Omental fat pad (tissue), 4 donors: ENCODE data around the gene TECTB. TPM values are rescaled to one million over a fixed set of nuclear protein-coding genes. Genes with fewer than 3 reads are reported as not detected.

Source experiments
- ATAC-seq: fragments of 150-250 bp; one replicate; pipeline ENCODE4 v1.9.1; 2016; ENCODE audit warnings: mild to moderate bottlenecking, moderate library complexity; ENCODE audit not compliant: low FRiP score
- DNase-seq: peaks from one replicate; pipeline ENCODE4 v3.0.0-alpha.2; 2019; ENCODE audit warnings: low spot score
- total RNA-seq, 4 donors: library from RNA; depleted of rRNA; stranded (reverse); fragments of >200 nt; gene quantifications; one replicate each; pipeline ENCODE4 v1.1.0, GENCODE V29; 2016
- TF ChIP-seq, protein P1 (sequence below), 3 donors: fragments of 450-650 bp; IDR thresholded peaks; one replicate each; pipeline ENCODE4 v1.5.1; 2016 to 2017; ENCODE audit warnings: antibody characterized with exemption in 3 of 3, mild to moderate bottlenecking in 3 of 3, moderate library complexity in 2 of 3

Gene TECTB
- total RNA-seq, 4 donors from 2014 or later = not detected

DNA sequence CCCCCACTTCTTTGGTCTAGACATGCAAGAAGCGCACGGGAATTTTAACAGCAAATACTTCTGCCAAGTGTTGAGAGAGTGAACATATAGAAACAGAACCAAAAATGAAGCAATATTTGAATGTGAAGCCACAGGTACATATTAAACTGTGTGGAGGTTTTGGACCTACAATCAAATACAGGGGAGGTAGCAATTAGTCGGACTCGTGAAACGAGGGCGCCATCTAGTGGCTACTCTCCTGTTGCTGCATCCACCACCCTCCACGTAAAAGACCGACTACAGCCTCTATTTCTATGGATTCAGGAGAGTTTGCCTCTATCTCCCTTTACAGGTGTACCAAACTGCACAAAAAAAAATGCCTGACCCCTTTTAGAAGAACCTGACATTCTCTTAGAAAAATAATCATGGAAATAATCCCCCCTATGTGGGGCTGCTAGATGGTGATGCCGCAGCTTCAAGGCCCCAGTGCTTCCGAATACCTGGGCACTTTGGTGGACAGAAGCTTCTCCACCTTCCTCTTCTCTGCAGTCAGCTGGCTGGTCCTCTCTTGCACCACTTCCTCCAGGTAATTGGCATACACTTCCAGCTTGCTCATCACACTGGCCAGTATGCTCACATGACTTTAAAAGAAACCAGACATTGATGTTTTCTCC is 31.7 kb downstream of the TECTB start:
- DNase-seq = peak; percentile 93
- peak; percentile 67 for ATAC-seq

DNA sequence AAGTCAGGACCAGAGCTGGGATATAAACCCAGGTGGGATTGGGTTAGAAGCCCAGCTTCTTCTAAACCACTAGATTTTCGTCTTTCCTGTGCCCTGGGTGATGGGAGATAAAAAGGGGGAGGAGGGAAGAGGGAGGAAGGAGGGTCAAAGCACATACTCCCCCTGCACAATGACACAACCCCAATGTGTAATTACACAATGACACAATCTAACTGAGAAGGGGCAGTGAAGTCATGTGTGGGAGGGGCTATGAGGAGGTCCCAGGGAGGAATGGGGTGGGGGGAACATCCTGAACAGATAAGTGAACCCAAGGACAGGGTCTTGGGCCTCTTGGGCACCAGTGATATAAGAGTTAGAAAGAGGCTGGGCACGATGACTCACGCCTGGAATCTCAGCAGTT is 44.5 kb downstream of the TECTB start:
- DNase-seq = no peak
- ATAC-seq = no peak
- TF ChIP-seq, protein P1, sequence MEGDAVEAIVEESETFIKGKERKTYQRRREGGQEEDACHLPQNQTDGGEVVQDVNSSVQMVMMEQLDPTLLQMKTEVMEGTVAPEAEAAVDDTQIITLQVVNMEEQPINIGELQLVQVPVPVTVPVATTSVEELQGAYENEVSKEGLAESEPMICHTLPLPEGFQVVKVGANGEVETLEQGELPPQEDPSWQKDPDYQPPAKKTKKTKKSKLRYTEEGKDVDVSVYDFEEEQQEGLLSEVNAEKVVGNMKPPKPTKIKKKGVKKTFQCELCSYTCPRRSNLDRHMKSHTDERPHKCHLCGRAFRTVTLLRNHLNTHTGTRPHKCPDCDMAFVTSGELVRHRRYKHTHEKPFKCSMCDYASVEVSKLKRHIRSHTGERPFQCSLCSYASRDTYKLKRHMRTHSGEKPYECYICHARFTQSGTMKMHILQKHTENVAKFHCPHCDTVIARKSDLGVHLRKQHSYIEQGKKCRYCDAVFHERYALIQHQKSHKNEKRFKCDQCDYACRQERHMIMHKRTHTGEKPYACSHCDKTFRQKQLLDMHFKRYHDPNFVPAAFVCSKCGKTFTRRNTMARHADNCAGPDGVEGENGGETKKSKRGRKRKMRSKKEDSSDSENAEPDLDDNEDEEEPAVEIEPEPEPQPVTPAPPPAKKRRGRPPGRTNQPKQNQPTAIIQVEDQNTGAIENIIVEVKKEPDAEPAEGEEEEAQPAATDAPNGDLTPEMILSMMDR (IDR thresholded peaks at IDR 0.05) = no peak

More for the DNA sequence above, 31.7 kb downstream of the TECTB start:
- TF ChIP-seq, protein P1 (IDR thresholded peaks at IDR 0.05) = peak in 1 of 3 donors; percentile 43

DNA sequence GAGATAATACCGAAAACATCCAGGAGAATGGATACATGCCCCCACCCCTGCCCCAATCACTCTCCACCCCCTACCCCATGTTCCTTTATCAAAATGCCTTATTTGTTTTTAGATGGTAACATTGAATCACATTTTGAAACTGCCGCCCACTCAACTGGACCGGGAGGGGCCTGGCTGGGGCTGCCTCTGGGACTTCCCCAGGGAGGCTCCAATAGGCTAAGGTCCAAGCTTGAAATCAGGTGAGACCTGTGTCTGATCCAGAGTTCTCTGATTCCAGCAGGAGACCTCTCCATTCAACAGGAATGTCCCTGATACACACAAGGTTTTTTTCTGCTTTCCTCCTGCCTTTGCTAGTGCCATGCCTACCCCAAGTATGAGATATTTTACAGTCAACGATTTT is 47.0 kb downstream of the TECTB start:
- peak; percentile 63 for ATAC-seq
- TF ChIP-seq, protein P1 (IDR thresholded peaks at IDR 0.05) = no peak
- DNase-seq = no peak

DNA sequence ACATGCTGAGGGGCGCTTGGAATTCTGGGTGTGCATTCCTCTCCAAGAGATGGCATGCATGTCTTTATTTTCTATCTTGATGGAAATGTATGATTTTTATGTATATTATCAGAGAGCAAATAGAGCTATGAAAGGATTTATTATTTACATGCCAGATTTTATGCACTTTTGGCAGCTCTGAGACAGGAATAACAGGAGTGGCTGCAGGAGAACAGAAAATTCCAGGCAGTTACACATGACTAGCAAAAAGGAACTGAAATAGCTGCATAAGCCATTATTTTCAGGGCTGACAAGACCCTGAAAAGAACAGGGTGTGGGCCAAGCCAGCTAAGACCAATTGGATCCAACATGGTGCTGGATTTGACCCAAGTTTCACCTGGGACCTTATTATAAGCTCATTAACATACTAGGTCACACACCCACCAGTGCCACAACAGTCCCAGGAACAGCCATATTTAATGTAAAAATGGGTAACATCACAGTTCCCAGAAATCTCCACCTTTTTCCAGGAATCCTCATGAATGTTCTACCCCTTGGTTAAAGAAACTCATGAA is 47.5 kb downstream of the TECTB start:
- TF ChIP-seq, protein P1 (IDR thresholded peaks at IDR 0.05) = no peak
- no peak for DNase-seq
- no peak for ATAC-seq

DNA sequence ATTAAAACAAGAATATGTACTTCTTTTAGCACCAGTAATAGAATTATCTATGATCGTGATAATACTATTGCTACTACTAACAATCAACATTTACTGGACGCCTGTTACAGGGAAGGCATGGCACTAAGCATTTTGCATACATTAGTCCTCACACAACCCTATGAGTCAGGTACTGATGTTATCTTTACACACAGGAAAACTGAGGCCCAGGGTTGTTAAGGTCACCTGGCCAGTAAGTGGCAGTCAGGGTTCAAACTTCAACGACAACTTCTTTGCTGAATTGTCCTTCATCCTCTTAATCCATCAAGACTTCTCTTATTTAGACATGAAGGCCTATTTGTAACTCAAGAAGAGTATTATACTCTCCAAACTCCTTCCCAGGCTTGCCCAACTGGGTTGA is 48.8 kb downstream of the TECTB start:
- DNase-seq = no peak
- TF ChIP-seq, protein P1 (IDR thresholded peaks at IDR 0.05) = no peak
- no peak for ATAC-seq

DNA sequence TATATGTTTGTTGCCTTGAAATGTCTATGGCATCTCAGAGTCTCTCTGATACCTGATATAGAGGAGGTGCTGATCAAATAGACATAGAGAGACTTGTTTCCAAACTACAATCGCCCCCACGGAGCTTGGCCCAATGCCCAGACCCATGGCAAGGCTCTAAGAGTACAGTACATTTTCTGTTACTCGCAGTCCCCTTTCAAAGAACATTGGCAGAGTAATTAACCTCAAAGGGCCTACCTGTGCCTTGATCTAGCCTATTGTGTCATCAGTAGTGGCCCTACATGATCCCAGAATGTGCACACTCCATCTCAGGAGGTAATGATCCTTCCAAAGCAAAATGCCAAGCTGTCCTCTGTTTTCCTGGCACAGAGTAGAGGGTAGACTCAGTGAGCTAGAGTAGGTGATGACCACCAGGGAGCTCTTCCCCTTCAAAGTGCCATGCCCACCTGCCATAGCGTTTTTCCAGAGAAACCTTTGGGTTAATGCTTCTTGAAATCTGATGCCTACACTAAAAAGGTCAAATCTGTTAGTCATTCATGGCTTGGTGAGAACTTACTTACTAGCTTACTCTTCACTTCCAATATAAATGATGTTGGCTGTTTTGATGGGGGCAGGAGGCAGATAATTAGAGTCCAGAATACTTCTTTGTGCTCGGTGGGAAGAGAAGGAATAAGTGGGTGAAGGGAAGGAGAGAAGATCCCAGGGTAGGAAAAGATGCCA is 49.5 kb downstream of the TECTB start:
- no peak for DNase-seq
- TF ChIP-seq, protein P1 (IDR thresholded peaks at IDR 0.05) = no peak
- ATAC-seq = peak; percentile 10
